ENCODE results near the gene PSRC1. TPM values are rescaled to one million over a fixed set of nuclear protein-coding genes. Genes with fewer than 3 reads are reported as not detected.

Gene PSRC1
- total RNA-seq, 1 experiment from 2014 or later, result 32.7 TPM

- DNase-seq (ENCODE audit: low spot score), result no peak
These were observed 24.2 kb downstream of the PSRC1 start for GRCh38 chr1:109258481-109259466.

DNA sequence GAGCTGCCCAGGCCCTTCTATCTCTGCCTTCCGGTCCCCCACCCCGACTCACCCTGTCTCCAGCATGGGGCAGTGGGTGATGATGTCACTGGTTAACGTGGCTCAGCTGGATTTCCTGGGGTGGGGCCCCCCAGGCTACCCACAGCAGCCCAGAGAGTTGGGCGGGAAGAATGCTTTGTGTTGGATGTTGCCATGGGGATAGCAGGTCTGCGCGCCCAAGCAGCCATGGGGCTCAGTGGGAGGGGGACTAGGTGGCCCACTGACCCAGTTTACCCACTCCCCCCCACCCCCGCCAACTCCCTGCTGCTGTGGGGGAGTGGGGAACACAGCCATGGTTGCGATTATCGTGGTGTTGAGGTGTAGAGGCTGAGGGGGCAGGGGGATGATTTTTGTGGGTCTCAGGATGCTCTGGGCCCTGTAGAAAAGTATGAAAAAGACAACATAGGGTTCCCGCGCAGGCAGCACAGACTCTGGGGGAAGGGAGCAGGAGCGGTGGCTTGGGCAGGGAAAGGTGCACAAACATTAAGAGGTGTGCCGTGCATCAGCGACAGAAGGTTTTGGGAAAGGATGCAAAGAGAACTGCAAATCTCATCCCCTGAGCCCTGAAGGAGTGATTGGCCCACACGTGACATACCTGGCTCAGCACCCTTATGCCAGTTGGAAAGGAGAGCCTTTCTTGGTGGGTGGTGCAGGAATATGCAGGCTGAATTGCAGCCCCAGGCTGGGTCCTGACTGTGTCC lies 25.1 kb downstream of the PSRC1 start:
- DNase-seq (ENCODE audit: low spot score), result no peak

GRCh38 chr1:109256971-109257681 lies 25.8 kb downstream of the PSRC1 start:
- DNase-seq (ENCODE audit: low spot score), result no peak

DNA sequence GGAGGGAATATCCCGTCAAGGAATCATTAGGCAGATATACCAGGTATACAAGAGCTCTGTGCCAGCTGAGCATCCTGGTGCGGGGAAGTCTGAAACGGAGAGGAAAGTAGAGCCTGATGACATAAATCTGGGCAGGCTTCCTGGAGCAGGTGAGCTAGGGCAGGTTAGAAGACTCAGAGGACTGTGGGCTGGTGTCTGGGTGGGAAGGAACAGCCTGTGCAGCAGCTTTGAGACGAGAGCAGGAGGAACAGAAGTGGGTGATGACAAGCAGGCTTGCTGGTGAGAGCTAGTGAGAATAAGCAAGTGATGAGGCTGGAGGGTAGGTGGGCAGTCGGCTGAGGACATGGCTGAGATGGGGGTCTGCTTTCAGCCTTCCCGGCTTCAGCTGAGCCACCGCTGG lies 26.9 kb downstream of the PSRC1 start:
- no peak for DNase-seq (ENCODE audit: low spot score)

GRCh38 chr1:109255678-109256077 lies 27.3 kb downstream of the PSRC1 start:
- DNase-seq (ENCODE audit: low spot score), result no peak

GRCh38 chr1:109255097-109255651 lies 27.8 kb downstream of the PSRC1 start:
- DNase-seq (ENCODE audit: low spot score), result no peak

DNA sequence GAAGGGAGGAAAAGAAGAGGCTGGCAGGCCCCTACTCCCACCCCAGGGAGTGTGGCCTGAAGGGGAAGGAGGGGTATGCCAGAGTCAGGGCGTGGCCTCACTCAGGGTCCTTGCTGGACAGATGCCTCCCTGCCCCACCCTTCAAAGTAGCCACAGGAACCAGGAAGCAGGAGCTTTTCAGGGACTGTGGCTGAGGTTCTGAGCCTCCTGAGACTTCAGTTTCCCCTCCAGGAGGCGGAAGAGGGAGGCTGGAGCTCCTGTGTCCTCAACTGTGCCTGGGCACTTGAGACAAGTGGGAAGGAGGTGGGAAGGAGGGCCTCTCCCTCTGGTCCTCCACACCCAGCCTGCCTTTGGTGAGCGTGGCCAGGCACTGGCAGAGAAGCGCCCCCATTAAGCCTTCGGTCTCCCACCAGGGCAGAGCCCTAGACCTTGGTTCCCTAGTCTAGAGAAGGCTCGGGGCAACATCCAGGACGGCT lies 28.3 kb downstream of the PSRC1 start:
- DNase-seq (ENCODE audit: low spot score), result peak; percentile 74

DNA sequence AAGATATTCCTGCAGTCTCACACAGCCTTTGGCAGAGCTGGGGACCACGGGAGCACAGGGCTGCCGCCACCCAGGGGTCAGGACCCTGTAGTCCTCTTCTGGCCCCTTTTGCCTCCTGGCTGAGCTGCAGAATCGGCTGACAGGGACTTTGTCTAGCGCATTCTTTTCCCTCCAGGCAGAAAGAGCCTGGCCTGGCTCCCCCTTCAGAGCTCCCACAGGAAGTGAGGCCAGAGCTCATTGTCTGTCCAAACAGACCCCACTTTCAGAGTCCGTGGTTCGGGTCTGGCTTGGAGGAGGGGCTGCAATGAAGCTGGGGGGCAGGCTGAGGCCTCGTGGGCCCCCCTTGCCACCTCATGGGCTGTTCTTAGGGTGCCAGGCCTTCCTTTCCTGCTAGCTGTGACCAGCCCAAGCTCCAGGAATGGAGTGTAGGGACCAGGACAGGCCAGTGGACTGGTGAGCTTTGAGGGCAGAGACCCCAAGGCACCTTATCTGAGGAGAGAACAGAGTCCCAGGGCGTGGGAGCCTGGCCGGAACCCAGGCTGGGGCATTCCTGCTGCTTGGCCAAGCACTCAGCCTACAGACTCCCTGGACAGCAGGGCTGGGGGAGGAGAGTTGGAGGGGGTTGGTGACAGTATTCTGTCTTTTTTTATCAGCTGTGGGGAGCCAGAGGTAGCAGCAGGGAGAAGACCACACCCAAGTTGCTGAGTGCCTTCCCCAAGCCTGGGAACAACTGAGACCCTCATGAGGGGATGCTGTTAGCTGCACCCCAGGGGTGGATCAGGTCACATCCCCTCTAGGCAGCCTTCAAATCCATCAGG lies 28.9 kb downstream of the PSRC1 start:
- peak; percentile 72 for DNase-seq (ENCODE audit: low spot score)

GRCh38 chr1:109252893-109253802 lies 29.8 kb downstream of the PSRC1 start:
- DNase-seq (ENCODE audit: low spot score), result peak; percentile 42

DNA sequence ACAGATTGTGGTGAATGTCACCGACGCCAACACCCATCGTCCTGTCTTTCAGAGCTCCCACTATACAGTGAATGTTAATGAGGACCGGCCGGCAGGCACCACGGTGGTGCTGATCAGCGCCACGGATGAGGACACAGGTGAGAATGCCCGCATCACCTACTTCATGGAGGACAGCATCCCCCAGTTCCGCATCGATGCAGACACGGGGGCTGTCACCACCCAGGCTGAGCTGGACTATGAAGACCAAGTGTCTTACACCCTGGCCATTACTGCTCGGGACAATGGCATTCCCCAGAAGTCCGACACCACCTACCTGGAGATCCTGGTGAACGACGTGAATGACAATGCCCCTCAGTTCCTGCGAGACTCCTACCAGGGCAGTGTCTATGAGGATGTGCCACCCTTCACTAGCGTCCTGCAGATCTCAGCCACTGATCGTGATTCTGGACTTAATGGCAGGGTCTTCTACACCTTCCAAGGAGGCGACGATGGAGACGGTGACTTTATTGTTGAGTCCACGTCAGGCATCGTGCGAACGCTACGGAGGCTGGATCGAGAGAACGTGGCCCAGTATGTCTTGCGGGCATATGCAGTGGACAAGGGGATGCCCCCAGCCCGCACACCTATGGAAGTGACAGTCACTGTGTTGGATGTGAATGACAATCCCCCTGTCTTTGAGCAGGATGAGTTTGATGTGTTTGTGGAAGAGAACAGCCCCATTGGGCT lies 30.6 kb downstream of the PSRC1 start:
- DNase-seq (ENCODE audit: low spot score), result no peak

- DNase-seq (ENCODE audit: low spot score), result no peak
These were observed 31.4 kb downstream of the PSRC1 start for GRCh38 chr1:109251277-109252166.

DNA sequence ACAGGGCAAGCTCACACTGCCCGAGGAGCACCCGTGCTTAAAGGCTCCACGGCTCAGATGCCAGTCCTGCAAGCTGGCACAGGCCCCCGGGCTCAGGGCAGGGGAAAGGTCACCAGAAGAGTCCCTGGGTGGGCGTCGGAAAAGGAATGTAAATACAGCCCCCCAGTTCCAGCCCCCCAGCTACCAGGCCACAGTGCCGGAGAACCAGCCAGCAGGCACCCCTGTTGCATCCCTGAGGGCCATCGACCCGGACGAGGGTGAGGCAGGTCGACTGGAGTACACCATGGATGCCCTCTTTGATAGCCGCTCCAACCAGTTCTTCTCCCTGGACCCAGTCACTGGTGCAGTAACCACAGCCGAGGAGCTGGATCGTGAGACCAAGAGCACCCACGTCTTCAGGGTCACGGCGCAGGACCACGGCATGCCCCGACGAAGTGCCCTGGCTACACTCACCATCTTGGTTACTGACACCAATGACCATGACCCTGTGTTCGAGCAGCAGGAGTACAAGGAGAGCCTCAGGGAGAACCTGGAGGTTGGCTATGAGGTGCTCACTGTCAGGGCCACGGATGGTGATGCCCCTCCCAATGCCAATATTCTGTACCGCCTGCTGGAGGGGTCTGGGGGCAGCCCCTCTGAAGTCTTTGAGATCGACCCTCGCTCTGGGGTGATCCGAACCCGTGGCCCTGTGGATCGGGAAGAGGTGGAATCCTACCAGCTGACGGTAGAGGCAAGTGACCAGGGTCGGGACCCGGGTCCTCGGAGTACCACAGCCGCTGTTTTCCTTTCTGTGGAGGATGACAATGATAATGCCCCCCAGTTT lies 32.3 kb downstream of the PSRC1 start:
- no peak for DNase-seq (ENCODE audit: low spot score)

DNA sequence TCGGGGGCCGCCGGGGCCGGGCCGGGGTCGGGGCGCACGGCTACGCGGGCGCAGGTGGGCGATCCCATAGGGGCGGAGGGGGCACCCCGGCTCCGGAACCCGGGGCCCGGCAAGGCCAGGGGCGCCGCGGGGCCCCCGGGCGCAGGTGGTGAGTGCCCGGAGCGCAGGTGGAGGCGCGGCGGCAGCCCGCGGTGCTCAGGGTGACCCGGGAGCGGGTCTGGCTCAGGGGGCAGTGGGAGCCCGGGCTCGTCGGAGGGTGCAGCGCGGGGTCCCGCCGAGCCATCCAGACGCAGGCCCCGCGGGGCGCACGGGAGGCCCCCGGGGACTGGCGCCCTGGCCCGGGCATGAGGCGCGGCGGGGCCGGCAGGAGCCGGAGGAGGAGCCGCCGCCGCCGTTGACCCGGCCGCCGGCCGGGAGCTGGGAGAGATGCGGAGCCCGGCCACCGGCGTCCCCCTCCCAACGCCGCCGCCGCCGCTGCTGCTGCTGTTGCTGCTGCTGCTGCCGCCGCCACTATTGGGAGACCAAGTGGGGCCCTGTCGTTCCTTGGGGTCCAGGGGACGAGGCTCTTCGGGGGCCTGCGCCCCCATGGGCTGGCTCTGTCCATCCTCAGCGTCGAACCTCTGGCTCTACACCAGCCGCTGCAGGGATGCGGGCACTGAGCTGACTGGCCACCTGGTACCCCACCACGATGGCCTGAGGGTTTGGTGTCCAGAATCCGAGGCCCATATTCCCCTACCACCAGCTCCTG lies 33.1 kb downstream of the PSRC1 start:
- DNase-seq (ENCODE audit: low spot score), result no peak

DNA sequence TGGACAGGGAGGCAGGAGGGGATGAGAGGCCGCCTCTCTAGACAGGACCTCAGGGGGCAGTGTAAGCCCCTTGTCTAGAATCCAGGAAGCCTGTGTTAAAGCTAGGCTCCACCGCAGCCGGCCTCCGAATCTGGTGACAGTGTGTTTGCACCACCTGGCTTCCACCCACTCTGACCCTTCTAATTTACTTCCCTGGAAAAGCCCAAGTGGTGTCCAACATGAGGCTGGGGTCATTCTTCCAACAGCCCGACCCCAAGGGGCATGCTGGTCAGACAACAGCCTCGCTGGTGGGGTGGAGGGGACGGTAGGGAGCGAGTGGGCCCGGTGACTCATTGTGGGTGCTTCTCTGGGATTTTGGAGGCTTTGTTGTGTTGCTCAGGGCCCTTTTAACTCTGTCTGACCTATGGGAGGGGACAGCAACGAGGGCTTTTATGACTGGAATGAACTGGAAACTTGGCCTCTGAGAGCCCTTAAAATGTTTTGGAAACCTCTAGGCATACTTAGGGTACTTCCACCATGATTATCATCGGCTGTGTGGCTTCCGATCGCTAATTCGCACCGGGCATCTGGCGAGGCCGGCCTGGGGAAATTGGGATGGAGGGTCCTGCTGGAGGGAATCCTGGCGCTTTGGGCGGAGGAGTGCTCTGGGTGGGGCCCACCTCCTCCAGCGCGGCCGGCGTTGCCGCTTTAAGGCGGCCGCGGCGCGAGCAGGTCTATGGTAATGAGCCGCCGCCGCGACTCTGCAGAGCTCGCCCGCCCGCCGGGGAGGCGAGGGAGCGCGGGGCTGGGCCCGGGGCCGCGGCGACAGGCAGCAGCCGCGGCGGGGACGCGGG lies 33.9 kb downstream of the PSRC1 start, which contains the start of gene CELSR2:
CELSR2 (plus strand) TSS at position 743 of the 833 bp plus-strand sequence. CDS start 541 bp downstream, outside the sequence.
- no peak for DNase-seq (ENCODE audit: low spot score)

GRCh38 chr1:109248444-109248796 lies 34.5 kb downstream of the PSRC1 start:
- no peak for DNase-seq (ENCODE audit: low spot score)

Measured in A172 (cell line).